Middle frontal gyrus (tissue), 1 donor: ENCODE data around the gene RAET1L.
"Not testable (repeated sequence)": the region's sequence is repeated elsewhere in the genome, so short reads cannot be mapped to it uniquely, and the experiment has no call there.

Source experiments
- DNase-seq: peaks from one replicate; pipeline ENCODE4 v3.0.0-alpha.2; 2015; ENCODE audit warnings: low spot score; ENCODE audit errors: extremely low spot score

Gene RAET1L

GRCh38 chr6:150016324-150017185 lies 8.8 kb downstream of the RAET1L start:
- DNase-seq, result peak; percentile 77

DNA sequence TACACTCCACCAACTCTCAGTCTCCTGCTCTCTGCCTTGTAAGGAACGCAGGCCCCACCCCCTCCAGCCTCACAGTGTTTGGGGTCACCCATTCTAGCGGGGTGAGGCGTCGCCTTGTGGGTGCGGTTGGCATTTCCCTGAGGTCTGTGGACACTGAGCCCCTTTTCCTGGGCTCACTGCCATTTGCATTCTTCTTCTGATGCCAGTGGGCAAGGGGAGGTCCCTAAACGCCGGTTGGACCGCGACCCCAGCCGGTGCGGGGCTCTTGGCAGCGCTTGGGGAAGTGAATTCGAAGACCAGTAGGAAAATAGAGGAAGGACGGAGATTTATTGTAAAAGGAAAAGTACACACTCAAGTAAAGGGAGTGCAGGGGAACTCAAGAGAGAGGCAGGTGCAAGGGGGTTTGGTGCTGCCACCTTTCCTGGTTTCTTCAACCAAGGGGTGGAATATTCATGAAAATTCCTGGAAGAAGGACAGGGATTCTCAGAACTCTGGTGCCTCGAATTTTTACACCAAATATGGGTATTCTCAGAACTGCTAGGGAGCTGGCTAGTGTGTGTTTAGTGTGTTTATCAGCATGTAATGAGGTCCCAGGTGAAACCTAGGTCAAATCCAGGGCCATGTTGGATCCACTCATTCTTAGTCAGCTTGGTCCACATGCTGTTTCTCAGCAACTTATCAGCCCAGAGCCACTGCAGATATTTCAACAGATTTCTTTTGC lies 9.9 kb downstream of the RAET1L start:
- DNase-seq, result not testable (repeated sequence)

- DNase-seq, result not testable (repeated sequence)
Observed at GRCh38 chr6:150014623-150015280, 10.6 kb downstream of the RAET1L start.

- DNase-seq, result not testable (repeated sequence)
Observed at GRCh38 chr6:150013785-150014622, 11.3 kb downstream of the RAET1L start.

GRCh38 chr6:150012846-150013784 lies 12.2 kb downstream of the RAET1L start:
- DNase-seq, result not testable (repeated sequence)

GRCh38 chr6:150008588-150008987 lies 16.7 kb downstream of the RAET1L start:
- DNase-seq, result no peak

GRCh38 chr6:150006961-150007464 lies 18.3 kb downstream of the RAET1L start:
- DNase-seq, result no peak

DNA sequence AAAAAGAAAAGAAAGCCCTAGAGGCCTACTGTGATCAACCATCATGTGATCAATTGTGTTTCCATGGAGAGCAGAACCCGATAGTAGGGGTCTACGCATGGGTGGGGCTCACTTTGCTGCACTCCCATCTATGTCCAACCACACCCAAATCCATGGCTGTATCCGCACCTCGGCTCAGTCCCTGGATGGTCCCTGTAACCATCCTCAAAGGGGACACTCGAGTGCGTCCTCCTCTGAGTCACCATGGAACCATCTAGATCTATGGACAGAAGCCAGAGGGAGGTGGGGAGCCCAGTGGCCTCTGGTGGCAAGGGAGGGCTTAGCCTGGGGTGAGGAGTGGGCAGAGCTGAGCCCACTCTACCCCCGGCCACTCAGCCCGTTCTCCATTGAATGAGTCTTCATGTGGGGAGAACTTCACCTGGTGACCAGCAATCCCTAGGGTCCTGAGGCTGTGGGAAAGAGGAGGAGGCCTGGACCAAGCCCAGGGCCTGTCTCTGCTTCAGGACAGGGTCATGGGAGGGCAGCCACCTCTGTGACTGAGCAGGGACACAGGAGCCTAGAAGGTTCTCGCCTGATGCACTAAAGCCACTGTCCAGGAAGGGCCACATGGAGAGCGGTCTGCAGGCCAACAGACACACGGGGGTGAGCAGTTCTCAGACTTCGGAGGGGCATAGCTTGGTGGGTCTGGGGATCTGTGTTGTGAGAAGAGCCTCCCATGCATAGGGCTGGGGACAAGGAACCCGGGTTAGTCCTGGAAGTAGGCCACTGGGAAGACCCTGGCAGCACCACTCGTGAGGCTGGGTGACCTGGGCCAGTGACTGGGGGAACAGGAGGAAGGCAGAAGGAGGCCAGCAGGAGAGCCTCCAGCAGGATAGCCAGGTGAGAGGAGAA lies 19.3 kb downstream of the RAET1L start:
- DNase-seq, result no peak

DNA sequence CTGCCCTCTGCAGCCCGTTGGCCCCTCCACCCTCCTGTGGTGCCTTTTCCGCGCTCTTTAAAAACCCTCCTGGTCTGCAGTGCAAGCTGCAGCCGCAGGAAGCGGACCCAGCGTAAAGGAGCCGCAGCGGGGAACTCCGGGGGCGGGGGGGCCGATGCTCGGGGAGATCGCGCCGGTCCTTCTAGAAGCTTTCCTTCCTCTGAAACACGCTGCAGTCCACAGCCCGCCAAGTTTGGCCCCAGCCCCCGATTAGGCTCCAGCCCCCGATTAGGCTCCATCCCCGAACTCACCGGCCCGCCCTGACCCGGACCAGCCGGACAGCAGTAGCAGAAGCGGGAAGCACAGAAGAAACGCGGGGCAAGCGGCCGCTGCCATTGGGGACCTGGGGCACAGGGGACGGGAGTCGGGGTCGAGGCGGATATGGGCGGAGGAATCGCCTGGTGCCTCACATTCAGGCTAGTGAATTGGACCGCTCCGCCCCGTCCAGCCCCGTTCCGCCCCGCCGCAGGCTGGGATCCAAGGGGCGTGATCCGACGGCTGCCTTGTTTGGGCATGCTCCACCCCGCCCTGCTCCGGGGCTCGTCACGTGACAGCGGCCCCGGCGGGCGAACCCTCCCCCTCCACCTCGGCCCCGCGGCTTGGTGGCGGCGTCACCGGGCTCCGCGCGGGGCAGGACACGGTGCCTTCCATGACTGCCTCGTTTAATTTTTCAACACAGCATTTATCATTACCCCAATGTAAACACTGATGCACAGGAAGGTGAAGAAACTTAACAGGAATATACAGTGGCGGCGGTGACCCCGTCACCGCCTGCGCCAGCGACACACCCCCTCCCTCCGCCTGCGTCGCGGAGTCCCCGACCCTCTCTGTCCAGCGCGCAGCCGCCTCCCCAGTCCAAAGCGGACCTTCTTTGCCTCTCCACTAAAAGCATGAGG lies 20.3 kb downstream of the RAET1L start:
- DNase-seq, result peak; percentile 33

DNA sequence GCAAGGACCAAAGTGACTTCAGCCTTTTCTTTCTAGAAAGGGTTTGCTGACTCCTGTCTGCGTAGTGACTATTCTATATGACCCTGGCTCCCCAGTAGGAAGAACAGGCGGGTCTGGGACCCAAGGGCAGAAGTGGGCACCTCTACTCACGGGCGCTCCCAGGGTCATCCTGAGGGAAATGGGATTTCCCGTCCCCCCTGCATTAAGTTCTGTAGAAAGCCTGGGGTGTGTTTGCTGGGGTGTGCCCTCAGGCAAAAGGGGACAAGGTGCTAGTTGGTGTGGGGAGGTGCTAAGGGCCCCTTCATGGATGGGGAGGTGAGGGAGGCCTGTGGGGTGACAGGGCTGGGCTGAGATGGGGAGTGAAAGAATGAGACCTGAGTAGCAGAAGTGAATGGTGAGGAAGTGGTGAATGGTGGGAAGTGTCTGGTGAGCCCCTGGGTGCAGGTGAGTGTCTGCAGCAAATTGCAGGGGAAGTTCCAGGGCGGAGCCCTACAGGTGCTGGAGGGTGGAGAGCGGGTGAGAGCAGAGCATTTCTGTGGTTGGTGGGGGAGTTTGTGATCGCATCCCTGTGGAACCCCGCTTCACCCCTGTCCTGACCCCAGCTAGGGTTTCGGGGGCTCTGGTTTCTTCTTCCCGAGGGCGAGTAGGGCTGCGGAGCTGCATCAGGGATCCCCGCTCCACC lies 21.1 kb downstream of the RAET1L start:
- no peak for DNase-seq

GRCh38 chr6:150003599-150003998 lies 21.7 kb downstream of the RAET1L start:
- not testable (repeated sequence) for DNase-seq

GRCh38 chr6:150002710-150003109 lies 22.6 kb downstream of the RAET1L start:
- no peak for DNase-seq

GRCh38 chr6:150001295-150002008 lies 23.9 kb downstream of the RAET1L start:
- no peak for DNase-seq

DNA sequence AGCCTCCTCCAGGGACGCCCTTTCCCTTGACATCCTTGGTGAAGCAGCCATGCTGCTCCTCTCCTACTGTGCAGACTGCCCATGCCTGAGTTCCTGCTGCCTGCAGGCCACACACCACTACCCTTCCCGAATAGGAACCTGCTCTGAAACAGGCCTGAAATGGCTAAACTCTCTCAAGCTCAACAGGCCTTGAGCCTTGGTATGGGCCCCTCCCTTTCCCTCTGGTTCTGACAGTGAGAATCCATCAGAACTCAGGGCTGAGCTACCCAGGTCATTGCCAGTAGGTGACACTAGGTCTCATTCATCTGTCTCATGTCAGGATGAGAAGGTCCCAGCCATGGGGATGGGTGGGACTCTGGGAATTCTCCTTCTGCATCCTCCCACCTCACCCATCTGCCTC lies 25.7 kb downstream of the RAET1L start:
- DNase-seq, result no peak

GRCh38 chr6:149995971-149996370 lies 29.4 kb downstream of the RAET1L start:
- DNase-seq, result no peak

DNA sequence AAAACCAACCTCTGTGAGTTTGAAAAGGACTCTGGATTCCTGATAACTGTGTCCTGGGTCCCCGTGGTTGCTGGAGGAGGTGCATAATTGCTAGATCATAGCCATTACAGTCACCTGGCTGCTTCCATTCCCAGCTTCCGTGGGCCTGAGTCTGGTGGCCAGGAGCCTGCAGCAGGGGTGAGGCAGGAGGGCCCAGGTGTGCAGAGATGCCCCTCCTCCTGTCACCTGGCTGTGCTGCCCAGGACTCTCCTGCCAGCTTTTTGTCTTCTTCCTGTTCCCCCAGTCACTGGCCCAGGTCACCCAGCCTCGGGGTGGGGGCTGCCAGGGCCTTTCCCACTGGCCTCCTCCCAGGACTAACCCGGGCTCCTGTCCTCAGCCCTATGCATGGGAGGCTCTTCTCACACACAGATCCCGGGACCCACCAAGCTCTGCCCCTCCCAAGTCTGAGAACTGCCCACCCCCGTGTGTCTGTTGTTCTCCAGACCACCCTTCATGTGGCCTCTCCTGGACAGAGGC lies 30.0 kb downstream of the RAET1L start:
- no peak for DNase-seq
